Upper lobe of left lung (tissue), 4 donors: ENCODE results near the gene MYO9B.

ENCODE experiments used
- CTCF ChIP-seq, 6 experiments: fragments of 450-650 bp in 4 of 6; fragments of 200-600 bp in 2 of 6; sonication (generic) in 2 of 6; IDR thresholded peaks; one replicate each; pipeline ENCODE4 v1.5.1; 2016 to 2019; ENCODE audit warnings: antibody characterized with exemption in 6 of 6
- POLR2A ChIP-seq, 4 donors: fragments of 450-650 bp; IDR thresholded peaks; one replicate each; pipeline ENCODE4 v1.5.1; 2016 to 2017; ENCODE audit warnings: antibody characterized with exemption in 4 of 4, mild to moderate bottlenecking in 2 of 4
- POLR2AphosphoS5 ChIP-seq, 2 donors: sonication (generic); formaldehyde crosslinking; IDR thresholded peaks; one replicate each; pipeline ENCODE4 v1.5.1; 2017; ENCODE audit warnings: antibody characterized with exemption in 2 of 2

- TF ChIP-seq CTCF (IDR thresholded peaks at IDR 0.05) (no peak), POLR2AphosphoS5 (IDR thresholded peaks at IDR 0.05) (no peak), POLR2A (IDR thresholded peaks at IDR 0.05) (no peak)
These were observed 140.6 kb downstream of the MYO9B start for GRCh38 chr19:17216058-17216670.
